Mesenchymal stem cell (in vitro differentiated cells and primary cell): ENCODE results near the gene CYP4F12. TPM values are rescaled to one million over a fixed set of nuclear protein-coding genes. Genes with fewer than 3 reads are reported as not detected.

Experiments
- DNase-seq: peaks from one replicate; pipeline ENCODE4 v3.0.0-alpha.2; 2013
- H2AFZ ChIP-seq: one replicate; pipeline ENCODE4 v1.6.1; 2013; ENCODE audit warnings: low read depth, mild to moderate bottlenecking, control low read depth, inconsistent platforms, low read length, moderate library complexity
- H2AK5ac ChIP-seq: 2 replicates; pipeline ENCODE4 v1.6.1; 2013; ENCODE audit warnings: low read length, moderate library complexity, mild to moderate bottlenecking, inconsistent platforms; ENCODE audit not compliant: severe bottlenecking
- H2BK120ac ChIP-seq: one replicate; pipeline ENCODE4 v1.6.1; 2013; ENCODE audit warnings: low read depth, mild to moderate bottlenecking, inconsistent platforms, low read length, moderate library complexity
- H2BK12ac ChIP-seq, 2 experiments: one replicate each; pipeline ENCODE4 v1.6.1; 2013; ENCODE audit warnings: inconsistent platforms in 2 of 2, low read length in 2 of 2, mild to moderate bottlenecking in 2 of 2, moderate library complexity in 2 of 2, control low read depth in 1 of 2
- H2BK15ac ChIP-seq: one replicate; pipeline ENCODE4 v1.6.1; 2013; ENCODE audit warnings: mild to moderate bottlenecking, low read depth, inconsistent platforms; ENCODE audit not compliant: poor library complexity, severe bottlenecking
- H2BK5ac ChIP-seq: 2 replicates; pipeline ENCODE4 v1.6.1; 2013; ENCODE audit warnings: low read depth, mild to moderate bottlenecking, low read length, control low read depth, inconsistent platforms; ENCODE audit not compliant: poor library complexity, severe bottlenecking
- H3K14ac ChIP-seq, 2 experiments: one replicate each; pipeline ENCODE4 v1.6.1; 2013; ENCODE audit warnings: inconsistent platforms in 2 of 2, low read length in 2 of 2, control low read depth in 1 of 2, mild to moderate bottlenecking in 1 of 2, moderate library complexity in 1 of 2
- H3K18ac ChIP-seq, 2 experiments: one replicate each; pipeline ENCODE4 v1.6.1; 2013; ENCODE audit warnings: inconsistent platforms in 2 of 2, low read length in 2 of 2, control low read depth in 1 of 2, low read depth in 1 of 2, mild to moderate bottlenecking in 1 of 2
- H3K23ac ChIP-seq, 2 experiments: one replicate each; pipeline ENCODE4 v1.6.1; 2013; ENCODE audit warnings: inconsistent platforms in 2 of 2, low read length in 2 of 2, mild to moderate bottlenecking in 2 of 2, moderate library complexity in 2 of 2, control low read depth in 1 of 2
- H3K27ac ChIP-seq: 2 replicates; pipeline ENCODE4 v1.5.1; 2013; ENCODE audit warnings: mild to moderate bottlenecking, moderate library complexity, low read length, control low read depth, inconsistent platforms; ENCODE audit not compliant: poor library complexity, severe bottlenecking
- H3K27me3 ChIP-seq, 2 experiments: 2 replicates each; pipeline versions ENCODE4 v1.6.1 to v1.7.0; 2013; ENCODE audit warnings: low read length in 2 of 2, mild to moderate bottlenecking in 2 of 2, moderate library complexity in 2 of 2, control low read depth in 1 of 2, inconsistent platforms in 1 of 2; ENCODE audit not compliant: control insufficient read depth in 1 of 2, insufficient read depth in 1 of 2
- H3K36me3 ChIP-seq, 2 experiments: 2 replicates each; pipeline versions ENCODE4 v1.6.1 to v1.7.0; 2013; ENCODE audit warnings: low read length in 2 of 2, control low read depth in 1 of 2, inconsistent platforms in 1 of 2, low read depth in 1 of 2, mild to moderate bottlenecking in 1 of 2; ENCODE audit not compliant: insufficient read depth in 2 of 2, control insufficient read depth in 1 of 2
- H3K4ac ChIP-seq, 2 experiments: one replicate each; pipeline ENCODE4 v1.6.1; 2013; ENCODE audit warnings: inconsistent platforms in 2 of 2, low read length in 2 of 2, mild to moderate bottlenecking in 2 of 2, moderate library complexity in 2 of 2, control low read depth in 1 of 2, low read depth in 1 of 2
- H3K4me1 ChIP-seq: 2 replicates; pipeline ENCODE4 v1.6.1; 2013; ENCODE audit warnings: low read depth, low read length, control low read depth; ENCODE audit not compliant: control insufficient read depth, insufficient read depth
- H3K4me2 ChIP-seq: 2 replicates; pipeline ENCODE4 v1.6.1; 2013; ENCODE audit warnings: low read length, mild to moderate bottlenecking, inconsistent platforms; ENCODE audit not compliant: poor library complexity, severe bottlenecking
- H3K4me3 ChIP-seq, 2 experiments: 2 replicates each; pipeline versions ENCODE4 v1.5.1 to v1.7.0; 2013; ENCODE audit warnings: low read length in 2 of 2, mild to moderate bottlenecking in 2 of 2, control low read depth in 1 of 2, low read depth in 1 of 2; ENCODE audit not compliant: insufficient read depth in 1 of 2
- H3K79me1 ChIP-seq: replicated peaks from 2 replicates; pipeline ENCODE4 v1.6.1; 2013; ENCODE audit warnings: mild to moderate bottlenecking, control low read depth, low read length, inconsistent platforms; ENCODE audit not compliant: poor library complexity, severe bottlenecking
- H3K9ac ChIP-seq: 2 replicates; pipeline ENCODE4 v1.7.0; 2013; ENCODE audit warnings: mild to moderate bottlenecking, low read length, moderate library complexity
- H3K9me3 ChIP-seq: 2 replicates; pipeline ENCODE4 v1.7.0; 2013; ENCODE audit warnings: mild to moderate bottlenecking, low read length; ENCODE audit not compliant: control insufficient read depth
- H4K8ac ChIP-seq: one replicate; pipeline ENCODE4 v1.6.1; 2013; ENCODE audit warnings: inconsistent platforms, mild to moderate bottlenecking, low read length, moderate library complexity
- H4K91ac ChIP-seq: one replicate; pipeline ENCODE4 v1.6.1; 2013; ENCODE audit warnings: mild to moderate bottlenecking, low read length, inconsistent platforms
- WGBS: methylation state at CpG from one replicate; pipeline ENCODE4 v1.1.7; 2013; ENCODE audit warnings: mixed read lengths; 5-methylcytosine and 5-hydroxymethylcytosine counted together
- polyA plus RNA-seq, 2 experiments: library from polyadenylated mRNA; stranded (reverse); fragments of 200-250 nt; gene quantifications; one replicate each; pipeline ENCODE4 v1.2.3, GENCODE V29; 2013

Gene CYP4F12, protein sequence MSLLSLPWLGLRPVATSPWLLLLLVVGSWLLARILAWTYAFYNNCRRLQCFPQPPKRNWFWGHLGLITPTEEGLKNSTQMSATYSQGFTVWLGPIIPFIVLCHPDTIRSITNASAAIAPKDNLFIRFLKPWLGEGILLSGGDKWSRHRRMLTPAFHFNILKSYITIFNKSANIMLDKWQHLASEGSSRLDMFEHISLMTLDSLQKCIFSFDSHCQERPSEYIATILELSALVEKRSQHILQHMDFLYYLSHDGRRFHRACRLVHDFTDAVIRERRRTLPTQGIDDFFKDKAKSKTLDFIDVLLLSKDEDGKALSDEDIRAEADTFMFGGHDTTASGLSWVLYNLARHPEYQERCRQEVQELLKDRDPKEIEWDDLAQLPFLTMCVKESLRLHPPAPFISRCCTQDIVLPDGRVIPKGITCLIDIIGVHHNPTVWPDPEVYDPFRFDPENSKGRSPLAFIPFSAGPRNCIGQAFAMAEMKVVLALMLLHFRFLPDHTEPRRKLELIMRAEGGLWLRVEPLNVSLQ
- polyA plus RNA-seq (2013, experiment 1 of 2), result not detected
- not detected for polyA plus RNA-seq (2013, experiment 2 of 2)

- no peak within 1 kb of the TSS for H3K27ac ChIP-seq
- H3K4me3 ChIP-seq, result no peak within 1 kb of the TSS
- no peak within 1 kb of the TSS for H3K23ac ChIP-seq
- DNase-seq, result no peak
- no peak within 1 kb of the TSS for H3K18ac ChIP-seq
- H3K4me1 ChIP-seq, result no peaks in the 10 kb centered on the region
- no peak within 1 kb of the TSS for H2BK15ac ChIP-seq
- no peak within 1 kb of the TSS for H2AK5ac ChIP-seq
- no peak within 1 kb of the TSS for H3K4ac ChIP-seq
- no peaks in the 10 kb centered on the region for H3K9me3 ChIP-seq
- no peak within 1 kb of the TSS for H3K4me2 ChIP-seq
- no peak within 1 kb of the TSS for H3K14ac ChIP-seq
- 54% methylated on average over 6 of the region's 6 CpGs for WGBS
- no peaks in the 10 kb centered on the region for H3K79me1 ChIP-seq
- no peak within 1 kb of the TSS for H4K8ac ChIP-seq
- peak within 1 kb of the TSS; percentile 63 for H3K9ac ChIP-seq
- no peak within 1 kb of the TSS for H2BK120ac ChIP-seq
- no peak within 1 kb of the TSS for H2BK12ac ChIP-seq
- no peaks in the 10 kb centered on the region for H3K36me3 ChIP-seq
- no peak within 1 kb of the TSS for H2AFZ ChIP-seq
- H3K27me3 ChIP-seq, result no peaks in the 10 kb centered on the region
- H4K91ac ChIP-seq, result no peak within 1 kb of the TSS
- no peak within 1 kb of the TSS for H2BK5ac ChIP-seq
These were observed at the start of gene CYP4F12 for GRCh38 chr19:15672580-15673175. CYP4F12 (plus strand) TSS chr19:15673087; CDS start chr19:15673530, 443 bp downstream.

- H3K27ac ChIP-seq, result no peak overlapping the region
- no peak overlapping the region for H2BK120ac ChIP-seq
- no peak overlapping the region for H3K23ac ChIP-seq
- WGBS, result 57% methylated on average over 9 of the region's 9 CpGs
- H3K27me3 ChIP-seq, result peaks cover 0 to 16% of the 10 kb centered on the region in 2 experiments
- no peak for DNase-seq
- H4K91ac ChIP-seq, result no peak overlapping the region
- H2AFZ ChIP-seq, result no peak overlapping the region
- H3K36me3 ChIP-seq, result no peaks in the 10 kb centered on the region
- no peak overlapping the region for H2AK5ac ChIP-seq
- no peaks in the 10 kb centered on the region for H3K79me1 ChIP-seq
- H3K9ac ChIP-seq, result no peak overlapping the region
- H3K9me3 ChIP-seq, result no peaks in the 10 kb centered on the region
- no peak overlapping the region for H2BK12ac ChIP-seq
- H4K8ac ChIP-seq, result no peak overlapping the region
- H3K4me3 ChIP-seq, result no peak overlapping the region
- no peak overlapping the region for H3K14ac ChIP-seq
- no peak overlapping the region for H2BK15ac ChIP-seq
- no peak overlapping the region for H3K4ac ChIP-seq
- H2BK5ac ChIP-seq, result no peak overlapping the region
- no peaks in the 10 kb centered on the region for H3K4me1 ChIP-seq
- no peak overlapping the region for H3K4me2 ChIP-seq
- no peak overlapping the region for H3K18ac ChIP-seq
These were observed 49.1 kb upstream of the CYP4F12 start for GRCh38 chr19:15623711-15624318.

DNA sequence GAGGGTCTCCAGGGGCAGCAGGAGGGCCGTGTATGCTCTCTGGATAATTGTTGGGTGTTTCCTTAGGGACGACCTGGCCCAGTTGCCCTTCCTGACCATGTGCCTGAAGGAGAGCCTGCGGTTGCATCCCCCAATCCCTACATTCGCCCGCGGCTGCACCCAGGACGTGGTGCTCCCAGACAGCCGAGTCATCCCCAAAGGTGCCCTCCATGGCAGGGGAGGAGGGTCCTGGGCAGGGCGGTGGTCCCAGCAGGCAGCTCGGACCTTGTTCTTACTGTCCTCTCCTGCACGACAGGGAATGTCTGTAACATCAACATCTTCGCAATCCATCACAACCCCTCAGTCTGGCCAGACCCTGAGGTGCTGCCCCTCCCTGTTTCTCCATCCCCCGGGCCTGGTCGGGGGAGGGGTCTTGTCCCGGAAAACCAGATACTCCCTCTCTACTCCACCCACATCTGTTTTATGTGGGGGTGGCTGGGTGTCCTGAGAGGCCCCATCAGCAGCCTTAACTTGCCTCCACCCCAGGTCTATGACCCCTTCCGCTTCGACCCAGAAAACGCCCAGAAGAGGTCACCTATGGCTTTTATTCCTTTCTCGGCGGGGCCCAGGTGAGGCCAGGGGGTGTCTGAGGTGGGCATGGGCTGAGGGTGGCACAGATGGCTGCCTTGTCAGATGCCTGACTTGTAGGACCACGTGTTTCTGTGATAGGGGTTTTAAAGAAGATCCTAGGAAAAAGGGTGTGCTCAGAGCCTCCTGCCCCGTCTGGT lies 44.5 kb upstream of the CYP4F12 start:
- H2BK15ac ChIP-seq, result no peak overlapping the region
- no peak overlapping the region for H2BK5ac ChIP-seq
- no peak overlapping the region for H3K14ac ChIP-seq
- no peak overlapping the region for H3K4me3 ChIP-seq
- no peaks in the 10 kb centered on the region for H3K36me3 ChIP-seq
- no peak overlapping the region for H3K9ac ChIP-seq
- no peaks in the 10 kb centered on the region for H3K9me3 ChIP-seq
- H2BK120ac ChIP-seq, result no peak overlapping the region
- no peaks in the 10 kb centered on the region for H3K4me1 ChIP-seq
- H2BK12ac ChIP-seq, result no peak overlapping the region
- no peaks in the 10 kb centered on the region for H3K79me1 ChIP-seq
- no peak overlapping the region for H3K4me2 ChIP-seq
- no peak overlapping the region for H3K23ac ChIP-seq
- H3K18ac ChIP-seq, result no peak overlapping the region
- H3K27ac ChIP-seq, result no peak overlapping the region
- peaks cover 0 to 21% of the 10 kb centered on the region in 2 experiments for H3K27me3 ChIP-seq
- no peak overlapping the region for H2AFZ ChIP-seq
- no peak overlapping the region for H4K91ac ChIP-seq
- WGBS, result 73% methylated on average over 21 of the region's 22 CpGs
- no peak overlapping the region for H2AK5ac ChIP-seq
- no peak overlapping the region for H3K4ac ChIP-seq
- DNase-seq, result no peak
- no peak overlapping the region for H4K8ac ChIP-seq
